GM04503 (cell line): Measurements from ENCODE around the gene BTBD16.

Experiments
- DNase-seq: peaks from one replicate; pipeline ENCODE4 v3.0.0-alpha.2; 2012; ENCODE audit warnings: low read depth

BTBD16 gene

DNA sequence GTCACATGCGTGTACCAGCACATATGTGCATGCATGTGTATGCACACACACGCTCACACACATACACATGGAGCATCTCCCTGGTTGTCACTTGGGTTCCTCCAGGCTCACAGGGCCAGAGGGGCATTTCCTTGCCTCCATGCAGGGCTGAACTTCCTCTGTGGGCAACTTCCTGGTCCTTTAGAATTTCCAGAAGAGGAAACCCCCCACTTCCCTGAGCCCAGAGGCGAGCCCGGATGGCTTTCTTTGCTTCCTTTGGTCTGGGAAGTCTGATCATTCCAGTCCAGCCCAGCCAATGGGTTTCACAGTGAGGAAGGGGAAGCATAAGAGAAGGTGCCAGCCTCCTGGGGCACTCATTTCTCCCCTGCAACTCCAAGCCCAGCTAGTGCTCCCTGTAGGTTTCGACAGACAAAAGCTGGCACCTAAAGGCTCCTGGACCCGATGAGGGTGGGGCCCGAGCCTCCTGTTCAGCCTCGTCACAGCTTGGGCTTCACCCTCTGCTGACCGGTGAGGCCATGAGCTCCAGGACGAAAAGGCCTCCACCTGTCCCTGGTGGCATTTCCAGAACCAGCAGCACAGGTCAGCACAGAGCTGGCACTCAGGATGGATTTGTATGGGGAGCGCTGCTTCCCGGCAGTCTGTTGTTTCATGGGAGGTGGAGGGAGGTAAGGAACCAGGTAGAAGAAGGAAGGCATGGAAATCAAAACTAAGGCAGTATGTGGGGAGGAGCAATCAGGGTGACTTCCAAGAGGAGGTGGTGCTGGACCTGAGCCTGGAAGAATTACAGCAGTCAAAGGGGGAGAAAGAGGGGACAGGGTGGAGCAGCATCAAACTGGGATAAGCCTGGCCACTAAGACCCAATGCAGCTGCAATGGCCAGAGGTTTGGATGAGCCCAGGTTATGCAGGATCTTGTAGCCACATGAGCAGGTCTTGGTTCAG, 23.7 kb downstream of the BTBD16 start:
- DNase-seq, result no peak

DNA sequence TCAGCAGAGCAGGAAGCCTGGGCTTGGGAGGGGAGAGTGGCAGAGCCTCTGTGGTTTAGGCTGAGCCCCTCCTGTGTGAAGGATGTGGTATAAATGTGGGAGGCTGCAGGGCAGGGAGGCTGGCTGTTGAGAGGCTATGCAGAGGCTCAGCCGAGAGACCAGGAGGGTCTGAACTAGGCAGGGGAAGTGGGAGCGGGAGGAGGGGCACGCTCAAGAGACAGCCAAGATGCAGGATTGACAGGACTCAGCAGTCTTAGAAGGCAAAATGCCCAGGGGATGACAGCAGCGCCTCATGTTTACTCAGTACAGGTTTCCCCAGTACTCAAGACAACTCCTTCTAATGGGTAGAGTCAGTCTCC, 24.3 kb downstream of the BTBD16 start:
- no peak for DNase-seq

- no peak for DNase-seq
Observed at GRCh38 chr10:122296363-122297120, 25.4 kb downstream of the BTBD16 start.

DNA sequence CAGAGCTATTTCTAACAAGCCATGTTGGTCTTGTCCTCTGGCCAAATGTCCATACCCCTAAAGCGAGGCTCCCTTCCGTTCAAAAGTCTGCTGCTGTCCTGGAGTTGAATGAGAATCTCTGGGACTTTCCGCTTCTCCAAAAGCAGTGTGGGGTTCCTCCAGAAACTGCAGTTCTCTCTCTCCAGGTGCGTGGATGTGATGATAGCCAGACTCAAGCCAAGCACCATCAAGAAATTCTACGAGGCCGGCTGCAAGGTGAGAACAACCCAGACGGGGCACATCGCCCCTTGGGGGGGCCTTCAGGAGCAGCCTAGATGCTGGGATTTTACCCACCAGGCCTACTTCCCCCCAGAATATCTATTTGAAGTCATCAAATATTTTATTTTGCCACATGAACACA, 26.5 kb downstream of the BTBD16 start:
- DNase-seq, result no peak

GRCh38 chr10:122298206-122298597, 27.1 kb downstream of the BTBD16 start:
- no peak for DNase-seq

GRCh38 chr10:122298598-122299301, 27.7 kb downstream of the BTBD16 start:
- DNase-seq, result no peak

DNA sequence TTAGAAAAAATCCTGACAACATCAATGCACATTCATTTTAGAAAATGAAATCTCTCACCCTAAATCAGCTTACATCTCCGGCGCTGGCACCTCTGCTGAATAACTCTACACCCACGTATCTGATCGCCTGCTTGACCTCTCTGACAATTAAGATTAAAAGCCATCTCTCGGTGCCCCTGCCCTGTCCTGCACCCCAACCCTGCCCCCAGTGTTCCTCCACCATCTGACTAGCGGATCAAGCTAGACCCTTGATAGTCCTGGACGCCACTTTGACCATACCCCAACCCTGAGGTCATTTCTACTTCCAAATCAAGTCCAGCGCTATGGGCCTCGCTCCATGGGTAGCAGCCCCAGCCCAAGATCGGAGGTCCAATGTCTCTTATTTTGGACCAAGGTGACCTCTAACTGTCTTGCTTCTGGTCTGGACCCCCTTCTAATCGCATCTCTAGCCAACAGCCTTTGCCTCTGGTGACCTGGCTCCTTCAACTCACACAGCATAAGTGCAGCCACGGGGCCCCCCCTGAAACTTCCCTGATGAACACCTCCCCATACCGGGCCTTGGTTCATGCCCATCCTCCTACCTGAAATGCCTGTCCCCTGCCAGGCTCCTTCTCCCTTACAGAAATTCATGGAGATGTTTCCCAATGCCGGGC, 28.5 kb downstream of the BTBD16 start:
- DNase-seq, result no peak

DNA sequence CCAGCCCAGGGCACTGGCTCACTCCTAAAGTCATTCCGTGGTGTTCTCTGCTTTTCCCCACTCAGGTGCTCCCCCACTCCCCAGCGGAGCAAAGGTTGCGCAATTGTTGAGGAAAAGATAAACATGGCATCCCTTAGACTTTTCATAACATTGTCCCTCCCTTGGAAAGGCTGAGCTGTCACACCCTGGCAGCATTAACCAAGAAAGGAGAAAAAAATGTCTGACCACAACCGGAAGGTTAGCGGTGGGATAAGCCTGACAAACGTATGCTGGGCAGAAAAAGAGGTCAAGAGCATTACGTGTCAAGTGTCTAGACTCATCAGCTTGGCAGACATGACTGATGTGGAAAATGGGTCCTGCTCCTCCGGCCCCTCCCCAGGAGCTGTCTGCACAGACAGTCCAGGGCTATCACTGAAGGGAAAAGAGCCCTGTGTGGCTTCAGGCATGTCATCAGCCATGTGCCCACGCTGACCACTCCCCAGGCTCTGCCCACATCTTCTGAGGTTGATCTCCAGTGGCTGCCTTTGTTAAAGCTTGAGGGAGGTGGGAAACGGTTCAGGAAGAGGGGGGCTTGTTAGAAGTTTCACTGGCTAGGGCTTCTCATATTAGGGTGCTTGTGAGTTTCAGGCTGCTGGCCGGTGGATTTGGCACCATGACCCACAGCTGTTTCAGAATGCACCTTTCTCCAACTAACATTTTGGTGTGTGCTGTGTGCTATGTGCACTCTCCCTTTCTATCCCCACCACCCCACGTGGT, 30.1 kb downstream of the BTBD16 start:
- peak; percentile 47 for DNase-seq

DNA sequence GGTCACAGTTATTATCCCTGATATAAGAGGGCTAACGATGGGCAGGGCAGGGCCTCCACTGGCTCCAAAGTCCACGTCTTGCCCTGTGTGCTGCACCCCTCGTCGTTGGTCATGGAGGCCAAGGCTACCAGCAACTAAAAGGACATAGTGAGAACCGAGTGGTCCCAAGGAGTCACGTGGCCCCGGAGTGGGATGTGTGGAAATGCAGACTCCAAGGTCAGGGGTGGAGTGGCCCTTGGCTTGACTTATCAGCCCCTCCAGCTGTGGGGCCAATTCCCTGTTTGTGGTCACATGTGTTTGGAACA, 30.7 kb downstream of the BTBD16 start:
- no peak for DNase-seq

GRCh38 chr10:122302315-122302714, 31.2 kb downstream of the BTBD16 start:
- DNase-seq, result no peak

DNA sequence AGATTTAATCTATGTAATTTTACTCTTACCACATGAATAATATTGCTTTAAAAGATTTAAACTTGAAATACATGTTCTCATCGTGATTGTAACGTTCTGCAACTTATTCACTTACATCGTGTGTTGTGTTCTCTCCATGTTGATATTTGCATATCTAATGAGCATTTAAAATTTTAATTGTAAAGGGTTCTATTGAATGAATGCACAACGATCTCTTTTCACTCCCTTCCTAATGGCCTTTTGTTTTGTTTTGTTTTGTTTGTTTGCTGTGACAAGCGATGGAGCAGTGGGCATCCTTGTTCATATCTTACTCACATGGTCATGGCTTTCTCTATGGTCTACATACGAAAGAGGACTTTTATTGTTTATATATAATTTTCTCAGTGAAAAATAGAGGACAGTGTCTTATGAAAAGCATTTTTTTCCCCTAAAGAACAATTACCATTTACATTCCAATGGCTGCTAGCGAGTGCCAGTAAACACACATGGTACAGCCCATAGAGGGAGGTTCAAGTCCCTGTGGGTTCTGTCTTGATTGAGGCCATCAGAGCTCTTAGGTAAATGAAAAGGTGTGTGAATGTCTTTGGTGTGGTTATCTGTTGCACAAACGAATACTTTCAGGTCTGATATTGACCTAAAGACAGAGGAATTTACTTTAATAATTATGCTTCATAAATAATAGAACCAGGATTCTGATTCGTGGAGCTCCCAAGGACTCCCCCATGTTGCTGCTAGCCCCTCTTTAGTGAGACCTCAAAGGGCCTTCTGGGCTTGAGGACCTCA, 32.4 kb downstream of the BTBD16 start:
- no peak for DNase-seq

- DNase-seq, result no peak
Observed at GRCh38 chr10:122304054-122304579, 33.0 kb downstream of the BTBD16 start.

DNA sequence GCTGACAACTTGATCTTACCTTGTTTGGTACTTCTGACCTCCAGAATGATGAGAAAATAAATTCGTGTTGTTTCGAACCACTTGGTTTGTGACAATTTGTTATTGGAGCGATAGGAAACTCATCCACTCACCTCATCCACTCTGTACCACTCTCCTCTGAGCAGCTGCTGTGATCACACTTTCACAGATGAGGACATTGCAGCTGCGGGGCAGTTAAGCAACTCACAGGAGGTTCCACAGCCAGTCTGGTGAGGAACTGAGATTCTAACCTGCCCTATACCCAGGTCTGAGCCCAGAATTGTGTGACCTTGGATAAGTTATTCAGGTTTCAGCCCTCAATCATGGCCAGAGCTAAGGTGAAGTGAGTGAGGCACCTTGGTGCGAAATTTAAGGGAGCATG, 35.2 kb downstream of the BTBD16 start:
- DNase-seq, result no peak

DNA sequence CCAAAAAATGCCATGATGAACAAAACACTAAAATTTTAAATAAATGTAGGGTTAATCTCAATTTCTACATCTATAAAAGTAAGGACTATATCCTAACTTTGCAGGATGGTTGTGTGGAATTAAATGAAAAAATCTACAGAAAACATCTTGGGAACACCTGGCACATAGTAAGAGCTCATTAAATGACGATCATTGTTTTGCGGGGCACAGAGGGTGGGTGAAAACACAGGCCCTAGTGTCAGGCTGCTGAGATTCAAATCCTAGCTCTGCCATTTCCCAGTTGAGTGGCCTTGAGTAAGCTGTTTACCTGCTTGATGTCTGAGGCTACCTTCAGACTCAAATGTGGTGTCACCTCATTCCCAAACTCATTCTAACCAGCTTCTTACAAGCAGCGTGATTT, 35.6 kb downstream of the BTBD16 start:
- DNase-seq, result no peak

GRCh38 chr10:122307669-122308416, 36.7 kb downstream of the BTBD16 start:
- peak; percentile 91 for DNase-seq

DNA sequence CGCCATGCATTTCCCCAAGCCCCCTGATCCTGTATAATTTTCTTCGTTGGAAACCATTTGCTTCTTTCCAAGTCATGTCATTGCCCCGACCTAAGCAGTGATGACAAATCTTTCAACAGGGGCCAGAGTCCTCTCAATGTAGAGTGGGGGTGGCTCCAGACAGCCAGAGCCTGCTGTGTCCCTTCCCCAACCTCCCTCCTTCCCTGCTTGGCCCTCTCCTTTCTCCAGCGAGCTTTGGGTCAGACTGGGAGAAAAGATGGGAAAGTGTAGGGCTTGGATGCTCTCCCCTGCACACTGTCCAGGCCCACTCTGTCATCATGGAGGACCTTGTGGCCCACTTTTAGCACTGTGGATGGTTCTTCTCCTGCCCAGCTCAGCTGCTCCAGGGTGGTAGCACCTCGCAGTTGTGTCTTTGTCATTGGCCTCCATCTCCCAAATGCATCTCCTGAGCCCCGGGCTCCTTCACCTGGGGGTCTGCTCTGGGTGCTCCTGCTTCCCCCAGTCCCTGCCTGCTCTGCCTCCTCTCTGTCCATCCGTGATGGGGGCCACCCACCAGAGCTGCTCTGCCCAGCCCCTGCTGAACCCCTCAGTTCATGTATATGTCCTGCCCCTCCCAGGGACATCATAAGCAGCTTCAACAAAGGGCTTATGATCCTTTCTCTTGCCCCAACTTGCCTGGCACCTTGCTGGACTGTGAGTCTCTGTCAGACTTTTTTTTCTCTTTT, 37.5 kb downstream of the BTBD16 start:
- DNase-seq, result no peak

DNA sequence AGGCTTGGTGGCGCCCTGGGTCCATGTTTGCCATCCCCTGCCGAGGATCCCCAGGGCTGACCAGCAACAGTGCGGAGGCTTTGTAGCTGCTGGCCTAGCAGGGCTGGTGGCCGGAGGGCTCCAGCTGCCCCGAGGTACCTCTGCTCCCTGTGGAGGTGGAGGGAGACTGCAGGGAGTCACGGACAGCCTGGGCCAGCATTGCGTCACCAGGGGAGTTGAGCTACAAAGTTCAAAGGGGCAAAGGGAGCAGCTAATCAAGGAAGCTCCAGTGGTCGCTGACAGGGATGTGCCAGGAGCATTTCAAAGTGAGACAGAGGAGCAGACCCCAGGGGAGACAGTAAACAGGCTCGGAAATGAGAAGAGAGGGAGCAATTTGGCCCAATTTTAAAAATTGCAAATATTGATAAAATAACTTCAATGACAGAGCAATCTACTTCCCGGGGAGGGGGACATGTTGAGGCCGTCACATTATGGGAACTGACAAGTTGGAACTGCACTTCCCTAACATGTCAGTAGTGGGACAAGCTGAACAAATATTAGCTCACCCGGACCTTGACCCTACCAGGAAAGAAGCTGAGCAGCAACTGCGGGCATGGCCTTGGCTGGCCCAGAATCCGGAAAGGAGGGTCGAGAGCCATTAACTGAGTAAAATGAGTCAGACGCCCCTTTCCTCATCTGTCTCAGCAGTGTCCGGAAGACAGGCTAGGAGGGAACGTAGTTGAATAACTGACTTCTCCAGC, 39.4 kb downstream of the BTBD16 start:
- DNase-seq, result no peak

DNA sequence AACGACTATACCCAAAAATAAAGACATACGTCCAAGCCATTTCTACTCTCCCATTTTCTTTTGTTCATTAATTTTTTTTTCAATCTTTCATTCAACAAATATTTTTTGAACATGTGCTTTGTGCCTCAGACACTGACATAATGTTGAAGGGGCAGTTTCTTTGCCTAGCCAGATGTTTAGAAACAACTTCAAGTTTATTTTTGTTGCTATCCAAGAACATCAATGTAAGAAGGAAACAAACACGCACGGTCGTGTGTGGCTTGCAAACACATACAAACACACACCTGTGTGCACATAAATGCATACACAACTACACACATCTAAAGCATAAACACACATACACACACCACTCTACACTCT, 39.9 kb downstream of the BTBD16 start:
- DNase-seq, result no peak

DNA sequence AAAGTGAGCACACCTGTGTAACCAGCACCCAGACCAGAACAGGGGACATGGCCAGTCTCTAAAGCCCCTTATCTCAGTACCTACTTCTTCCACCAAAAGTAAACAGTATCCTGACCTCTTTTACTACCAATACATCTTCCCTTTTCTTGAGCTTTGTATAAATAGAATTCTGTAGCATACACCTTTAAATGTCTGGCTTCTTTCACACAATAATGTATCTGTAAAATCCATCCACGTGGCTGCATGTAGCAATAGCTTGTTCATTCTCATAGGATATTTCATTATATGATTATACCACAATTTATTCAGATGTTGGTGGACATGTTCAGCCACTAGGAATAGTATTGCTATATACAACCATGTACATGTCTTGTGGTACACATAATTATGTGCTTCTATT, 40.6 kb downstream of the BTBD16 start:
- DNase-seq, result no peak
